OCI-LY1 (cell line): ENCODE data around the gene CSRP1.

Experiments
- H2AFZ ChIP-seq: fragments of 200-600 bp; sonication (generic), shearing (Covaris generic); 2 replicates; pipeline ENCODE4 v1.6.0; 2014; ENCODE audit warnings: antibody characterized with exemption, mild to moderate bottlenecking, low read length
- H3F3A ChIP-seq: fragments of 200-600 bp; sonication (generic), shearing (Covaris generic); 2 replicates; pipeline ENCODE4 v1.6.0; 2014; ENCODE audit warnings: mild to moderate bottlenecking, antibody characterized with exemption, low read length, moderate library complexity; ENCODE audit not compliant: insufficient read depth
- H3K27ac ChIP-seq: fragments of 200-600 bp; sonication (generic); 2 replicates; pipeline ENCODE4 v1.5.1; 2014; ENCODE audit warnings: low read length, mixed run types, mild to moderate bottlenecking, low read depth; ENCODE audit not compliant: poor library complexity, severe bottlenecking
- H3K27me3 ChIP-seq: fragments of 200-600 bp; sonication (generic); 2 replicates; pipeline ENCODE4 v1.6.0; 2014; ENCODE audit warnings: antibody characterized with exemption, mild to moderate bottlenecking, low read length, moderate library complexity; ENCODE audit not compliant: insufficient read depth
- H3K36me3 ChIP-seq: fragments of 200-600 bp; sonication (generic); 2 replicates; pipeline ENCODE4 v1.6.1; 2014; ENCODE audit warnings: mild to moderate bottlenecking, antibody characterized with exemption, low read length, moderate library complexity, mixed read lengths; ENCODE audit not compliant: insufficient read depth
- H3K4me1 ChIP-seq: fragments of 200-600 bp; sonication (generic); 2 replicates; pipeline ENCODE4 v1.5.1; 2014; ENCODE audit warnings: mild to moderate bottlenecking, low read length, moderate library complexity; ENCODE audit not compliant: insufficient read depth, severe bottlenecking
- H3K4me2 ChIP-seq: fragments of 200-600 bp; sonication (generic), shearing (Covaris generic); 2 replicates; pipeline ENCODE4 v1.6.1; 2014; ENCODE audit warnings: low read length
- H3K4me3 ChIP-seq: fragments of 200-600 bp; sonication (generic); 2 replicates; pipeline ENCODE4 v1.5.1; 2014; ENCODE audit warnings: low read length, low read depth, mild to moderate bottlenecking, mixed read lengths; ENCODE audit not compliant: poor library complexity, severe bottlenecking
- H3K79me2 ChIP-seq: fragments of 200-600 bp; shearing (Covaris generic); 2 replicates; pipeline ENCODE4 v1.6.1; 2016; ENCODE audit warnings: mixed run types, low read length, mixed read lengths; ENCODE audit not compliant: insufficient read depth
- H3K9ac ChIP-seq: fragments of 200-600 bp; sonication (generic), shearing (Covaris generic); 2 replicates; pipeline ENCODE4 v1.6.1; 2014; ENCODE audit warnings: mild to moderate bottlenecking, low read length, mixed read lengths
- H3K9me2 ChIP-seq: fragments of 200-600 bp; sonication (generic), shearing (Covaris generic); 2 replicates; pipeline ENCODE4 v1.6.1; 2014; ENCODE audit warnings: low read depth, mild to moderate bottlenecking, low read length, mixed read lengths
- H3K9me3 ChIP-seq: fragments of 200-600 bp; shearing (Covaris generic); 2 replicates; pipeline ENCODE4 v1.6.1; 2014; ENCODE audit warnings: low read length, mixed read lengths
- H4K20me1 ChIP-seq: fragments of 200-600 bp; sonication (generic), shearing (Covaris generic); 2 replicates; pipeline ENCODE4 v1.6.0; 2016; ENCODE audit warnings: mild to moderate bottlenecking, low read length; ENCODE audit not compliant: insufficient read depth
- CTCF ChIP-seq: fragments of 200-600 bp; sonication (generic), shearing (Covaris generic); IDR thresholded peaks from 2 replicates; pipeline ENCODE4 v1.5.1; 2017; ENCODE audit warnings: mild to moderate bottlenecking, antibody characterized with exemption, low read length, moderate library complexity, mixed read lengths
- EZH2 ChIP-seq: fragments of 200-600 bp; sonication (generic), shearing (Covaris generic); IDR thresholded peaks from 2 replicates; pipeline ENCODE4 v1.8.0; 2017; ENCODE audit warnings: borderline replicate concordance, mixed run types, mild to moderate bottlenecking, antibody characterized with exemption, low read length, moderate library complexity, mixed read lengths

Gene CSRP1

GRCh38 chr1:201545851-201546492, 39.0 kb upstream of the CSRP1 start:
- no peaks in the 10 kb centered on the region for H3K4me1 ChIP-seq
- H3K36me3 ChIP-seq: no peaks in the 10 kb centered on the region
- H3F3A ChIP-seq: no peaks in the 10 kb centered on the region
- H3K9ac ChIP-seq: no peak overlapping the region
- H3K9me2 ChIP-seq: no peaks in the 10 kb centered on the region
- no peak overlapping the region for H3K27ac ChIP-seq
- no peaks in the 10 kb centered on the region for H3K79me2 ChIP-seq
- no peaks in the 10 kb centered on the region for H4K20me1 ChIP-seq
- no peak for TF ChIP-seq EZH2
- no peak for TF ChIP-seq CTCF
- no peak overlapping the region for H3K4me2 ChIP-seq
- no peak overlapping the region for H3K4me3 ChIP-seq
- H3K9me3 ChIP-seq: no peaks in the 10 kb centered on the region
- H2AFZ ChIP-seq: no peak overlapping the region
- no peaks in the 10 kb centered on the region for H3K27me3 ChIP-seq

GRCh38 chr1:201544710-201545109, 37.8 kb upstream of the CSRP1 start:
- no peak overlapping the region for H3K27ac ChIP-seq
- no peak overlapping the region for H3K4me2 ChIP-seq
- H3K4me3 ChIP-seq: no peak overlapping the region
- no peak for TF ChIP-seq EZH2
- no peak for TF ChIP-seq CTCF
- no peaks in the 10 kb centered on the region for H3K4me1 ChIP-seq
- H3K36me3 ChIP-seq: no peaks in the 10 kb centered on the region
- no peak overlapping the region for H2AFZ ChIP-seq
- H3K9ac ChIP-seq: no peak overlapping the region
- H3K27me3 ChIP-seq: no peaks in the 10 kb centered on the region
- H3K79me2 ChIP-seq: no peaks in the 10 kb centered on the region
- no peaks in the 10 kb centered on the region for H3K9me2 ChIP-seq
- H4K20me1 ChIP-seq: no peaks in the 10 kb centered on the region
- no peaks in the 10 kb centered on the region for H3K9me3 ChIP-seq
- no peaks in the 10 kb centered on the region for H3F3A ChIP-seq

- H3K9me3 ChIP-seq: no peaks in the 10 kb centered on the region
- H2AFZ ChIP-seq: no peak overlapping the region
- no peak overlapping the region for H3K4me2 ChIP-seq
- no peaks in the 10 kb centered on the region for H3K27me3 ChIP-seq
- H3K9me2 ChIP-seq: no peaks in the 10 kb centered on the region
- H3K9ac ChIP-seq: no peak overlapping the region
- no peak overlapping the region for H3K4me3 ChIP-seq
- no peaks in the 10 kb centered on the region for H4K20me1 ChIP-seq
- H3K27ac ChIP-seq: no peak overlapping the region
- no peaks in the 10 kb centered on the region for H3K79me2 ChIP-seq
- H3K4me1 ChIP-seq: no peaks in the 10 kb centered on the region
- H3F3A ChIP-seq: no peaks in the 10 kb centered on the region
- H3K36me3 ChIP-seq: no peaks in the 10 kb centered on the region
- TF ChIP-seq CTCF (no peak), EZH2 (no peak)
Observed at GRCh38 chr1:201543871-201544642, 37.1 kb upstream of the CSRP1 start.
